Measurements from ENCODE around the gene MPZL3. TPM values are rescaled to one million over a fixed set of nuclear protein-coding genes. Genes with fewer than 3 reads are reported as not detected.

MPZL3 gene
- total RNA-seq, 1 experiment from 2014 or later = 8.7 TPM

DNA sequence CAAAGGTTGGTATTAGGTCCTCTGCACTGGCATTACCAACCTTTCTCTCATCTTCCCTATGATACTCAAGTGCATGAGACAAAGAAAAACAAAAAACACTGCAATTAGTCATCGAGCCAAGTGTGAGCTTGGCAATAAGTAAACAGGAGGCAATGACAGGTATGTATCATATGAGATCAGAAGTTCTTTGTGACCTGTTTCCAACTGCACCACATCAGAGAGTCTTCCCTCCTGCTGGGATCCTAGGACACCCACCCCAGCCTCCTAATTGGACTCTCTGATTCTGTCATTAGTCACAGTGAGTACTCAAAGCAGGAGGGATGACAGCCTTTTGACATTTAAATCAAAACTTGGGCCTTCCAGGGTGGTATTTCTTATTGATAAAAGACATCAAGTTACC lies 19.5 kb downstream of the MPZL3 start:
- Histone ChIP-seq H3K9me3 (ENCODE audit: control insufficient read depth in 1 of 2, insufficient read depth in 1 of 2, low read depth in 1 of 2, low read length in 2 of 2) (no peaks in the 10 kb centered on the region), H3K4me1 (ENCODE audit: control insufficient read depth in 1 of 2, insufficient read depth in 2 of 2, low read length in 2 of 2) (peaks cover 21 to 22% of the 10 kb centered on the region in 2 experiments), H3K9ac (ENCODE audit: low read length) (no peak overlapping the region), H3K27me3 (ENCODE audit: insufficient read depth, low read length) (no peaks in the 10 kb centered on the region), H3K4me2 (ENCODE audit: low read length) (peak overlapping the region; percentile 50), H4K20me1 (ENCODE audit: insufficient read depth) (no peaks in the 10 kb centered on the region), H3K36me3 (ENCODE audit: control insufficient read depth in 1 of 2, insufficient read depth in 2 of 2, low read length in 2 of 2) (no peaks in the 10 kb centered on the region), H3K79me2 (ENCODE audit: insufficient read depth, low read length) (no peaks in the 10 kb centered on the region), H2AFZ (ENCODE audit: low read depth, low read length, poor library complexity, severe bottlenecking) (no peak overlapping the region), H3K9me2 (ENCODE audit: insufficient read depth) (no peaks in the 10 kb centered on the region), H3K27ac (ENCODE audit: low read depth, low read length) (no peak overlapping the region), H3K4me3 (replicated peaks in 1 of 2; ENCODE audit: low read depth in 1 of 2, low read length in 2 of 2) (0 out of 4 replicates have a peak overlapping the region, but pooled peaks of 1 of the 2 experiments have one; percentile 3)
- TF ChIP-seq FOSL1 (IDR thresholded peaks at IDR 0.05; ENCODE audit: low read depth) (peak; percentile 93), ELF1 (IDR thresholded peaks at IDR 0.05; ENCODE audit: borderline replicate concordance, low read depth) (no peak; the same call in 1 of the 2 replicates), EZH2 (IDR thresholded peaks at IDR 0.05) (no peak), EGR1 (IDR thresholded peaks at IDR 0.05; ENCODE audit: low read depth) (peak; percentile 60), JUND (IDR thresholded peaks at IDR 0.05) (peak; percentile 94), RAD21 (IDR thresholded peaks at IDR 0.05; ENCODE audit: low read depth) (peak; percentile 27), SP1 (IDR thresholded peaks at IDR 0.05; ENCODE audit: low read depth) (peak; percentile 90), CEBPB (IDR thresholded peaks at IDR 0.05; ENCODE audit: low read depth) (peak; percentile 76), CBX3 (IDR thresholded peaks at IDR 0.05; ENCODE audit: low read depth) (peak; percentile 76), SIN3A (IDR thresholded peaks at IDR 0.05; ENCODE audit: low read depth) (peak; percentile 94), POLR2AphosphoS5 (IDR thresholded peaks at IDR 0.05; ENCODE audit: low read depth, low read length) (peak; percentile 56; the same call in 1 of the 2 replicates), POLR2A (IDR thresholded peaks at IDR 0.05; ENCODE audit: borderline replicate concordance, extremely low read depth, insufficient read depth, insufficient read length) (no peak)
- TF ChIP-seq, protein P1, sequence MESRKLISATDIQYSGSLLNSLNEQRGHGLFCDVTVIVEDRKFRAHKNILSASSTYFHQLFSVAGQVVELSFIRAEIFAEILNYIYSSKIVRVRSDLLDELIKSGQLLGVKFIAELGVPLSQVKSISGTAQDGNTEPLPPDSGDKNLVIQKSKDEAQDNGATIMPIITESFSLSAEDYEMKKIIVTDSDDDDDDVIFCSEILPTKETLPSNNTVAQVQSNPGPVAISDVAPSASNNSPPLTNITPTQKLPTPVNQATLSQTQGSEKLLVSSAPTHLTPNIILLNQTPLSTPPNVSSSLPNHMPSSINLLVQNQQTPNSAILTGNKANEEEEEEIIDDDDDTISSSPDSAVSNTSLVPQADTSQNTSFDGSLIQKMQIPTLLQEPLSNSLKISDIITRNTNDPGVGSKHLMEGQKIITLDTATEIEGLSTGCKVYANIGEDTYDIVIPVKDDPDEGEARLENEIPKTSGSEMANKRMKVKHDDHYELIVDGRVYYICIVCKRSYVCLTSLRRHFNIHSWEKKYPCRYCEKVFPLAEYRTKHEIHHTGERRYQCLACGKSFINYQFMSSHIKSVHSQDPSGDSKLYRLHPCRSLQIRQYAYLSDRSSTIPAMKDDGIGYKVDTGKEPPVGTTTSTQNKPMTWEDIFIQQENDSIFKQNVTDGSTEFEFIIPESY (IDR thresholded peaks at IDR 0.05; ENCODE audit: extremely low read depth, insufficient replicate concordance, low read length) = peak; percentile 43
- TF ChIP-seq, protein P2, sequence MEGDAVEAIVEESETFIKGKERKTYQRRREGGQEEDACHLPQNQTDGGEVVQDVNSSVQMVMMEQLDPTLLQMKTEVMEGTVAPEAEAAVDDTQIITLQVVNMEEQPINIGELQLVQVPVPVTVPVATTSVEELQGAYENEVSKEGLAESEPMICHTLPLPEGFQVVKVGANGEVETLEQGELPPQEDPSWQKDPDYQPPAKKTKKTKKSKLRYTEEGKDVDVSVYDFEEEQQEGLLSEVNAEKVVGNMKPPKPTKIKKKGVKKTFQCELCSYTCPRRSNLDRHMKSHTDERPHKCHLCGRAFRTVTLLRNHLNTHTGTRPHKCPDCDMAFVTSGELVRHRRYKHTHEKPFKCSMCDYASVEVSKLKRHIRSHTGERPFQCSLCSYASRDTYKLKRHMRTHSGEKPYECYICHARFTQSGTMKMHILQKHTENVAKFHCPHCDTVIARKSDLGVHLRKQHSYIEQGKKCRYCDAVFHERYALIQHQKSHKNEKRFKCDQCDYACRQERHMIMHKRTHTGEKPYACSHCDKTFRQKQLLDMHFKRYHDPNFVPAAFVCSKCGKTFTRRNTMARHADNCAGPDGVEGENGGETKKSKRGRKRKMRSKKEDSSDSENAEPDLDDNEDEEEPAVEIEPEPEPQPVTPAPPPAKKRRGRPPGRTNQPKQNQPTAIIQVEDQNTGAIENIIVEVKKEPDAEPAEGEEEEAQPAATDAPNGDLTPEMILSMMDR (IDR thresholded peaks at IDR 0.05 in 2 of 3, conservative IDR thresholded peaks at IDR 0.05 in 1 of 3; ENCODE audit: borderline replicate concordance in 1 of 3, insufficient read depth in 1 of 3, low read depth in 2 of 3, low read length in 2 of 3) = no peak
- TF ChIP-seq, protein P3, sequence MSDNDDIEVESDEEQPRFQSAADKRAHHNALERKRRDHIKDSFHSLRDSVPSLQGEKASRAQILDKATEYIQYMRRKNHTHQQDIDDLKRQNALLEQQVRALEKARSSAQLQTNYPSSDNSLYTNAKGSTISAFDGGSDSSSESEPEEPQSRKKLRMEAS (IDR thresholded peaks at IDR 0.05) = peak; percentile 79
- ChIA-PET POLR2A (interaction anchor here (1.7 kb wide), 1 partner anchor 9 kb away, joined by 5 read pairs; no protein-coding TSS in a partner anchor), RAD21 (ENCODE audit: low non-redundant PET in 1 of 2, low total read pairs in 2 of 2, uncharacterized antibody in 2 of 2, unreplicated experiment in 2 of 2) (no interaction called here), CTCF (no interaction called here)
- ATAC-seq = peak; percentile 89
- intact Hi-C loops (cut with micrococcal nuclease) = no loop called here
- BruUV-seq (replicated peaks) = no TSS peak
- DNase-seq (ENCODE audit: low read depth, low spot score) = peak; percentile 79
